Right ventricle myocardium superior (tissue), 1 donor: ENCODE measurements around the gene DELE1. TPM values are rescaled to one million over a fixed set of nuclear protein-coding genes. Genes with fewer than 3 reads are reported as not detected.
A peak's percentile ranks its signal among the peaks of the same experiment; 100 is the strongest.

Experiments used
- ATAC-seq: fragments of 200-7000 bp; cut with Tn5 transposase; one replicate; pipeline ENCODE4 v1.9.1; 2020; ENCODE audit warnings: mild to moderate bottlenecking; ENCODE audit not compliant: poor library complexity
- DNase-seq: peaks from one replicate; pipeline ENCODE4 v3.0.0-alpha.2; 2020
- intact Hi-C: fragments of 100-400 bp; cut with DNase I; formaldehyde crosslinking; loops from one replicate; pipeline ENCODE4 v1.11.2; 2022
- total RNA-seq: library from RNA; stranded (reverse); fragmentation: NEBNext Ultra II Directional; extraction: Animal tissue kit (Norgen Biotek cat#: 25700); gene quantifications from one replicate; pipeline ENCODE4 v1.2.1, GENCODE V29; 2021
- donor health status: DM: no; HTN: yes; CAD: no; lungs with severe emphysema.

DELE1 gene
- total RNA-seq, 1 donor from 2014 or later: 99.4 TPM

DNA sequence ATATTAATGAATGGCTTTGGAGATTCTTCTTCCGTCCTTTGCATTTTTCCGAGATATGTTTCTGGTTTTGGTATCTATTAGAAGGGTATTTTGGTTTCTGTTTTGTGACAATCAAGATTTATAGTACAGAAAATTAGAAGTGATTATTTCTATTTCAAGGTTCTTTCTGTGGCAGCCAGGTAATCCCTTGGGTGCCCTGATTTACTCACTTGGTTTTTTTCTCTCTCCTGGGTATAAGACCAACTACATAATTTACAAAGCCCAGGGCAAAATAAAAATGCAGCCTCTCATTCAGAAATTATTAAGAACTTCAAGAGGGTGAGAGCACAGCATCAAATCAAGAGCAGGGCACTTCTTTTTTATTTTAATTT, 43.3 kb downstream of the DELE1 start:
- DNase-seq: no peak
- ATAC-seq: no peak
- intact Hi-C loops: loop anchor here (10.0 kb wide), 1 partner anchor 82 kb away; no protein-coding TSS in a partner anchor

DNA sequence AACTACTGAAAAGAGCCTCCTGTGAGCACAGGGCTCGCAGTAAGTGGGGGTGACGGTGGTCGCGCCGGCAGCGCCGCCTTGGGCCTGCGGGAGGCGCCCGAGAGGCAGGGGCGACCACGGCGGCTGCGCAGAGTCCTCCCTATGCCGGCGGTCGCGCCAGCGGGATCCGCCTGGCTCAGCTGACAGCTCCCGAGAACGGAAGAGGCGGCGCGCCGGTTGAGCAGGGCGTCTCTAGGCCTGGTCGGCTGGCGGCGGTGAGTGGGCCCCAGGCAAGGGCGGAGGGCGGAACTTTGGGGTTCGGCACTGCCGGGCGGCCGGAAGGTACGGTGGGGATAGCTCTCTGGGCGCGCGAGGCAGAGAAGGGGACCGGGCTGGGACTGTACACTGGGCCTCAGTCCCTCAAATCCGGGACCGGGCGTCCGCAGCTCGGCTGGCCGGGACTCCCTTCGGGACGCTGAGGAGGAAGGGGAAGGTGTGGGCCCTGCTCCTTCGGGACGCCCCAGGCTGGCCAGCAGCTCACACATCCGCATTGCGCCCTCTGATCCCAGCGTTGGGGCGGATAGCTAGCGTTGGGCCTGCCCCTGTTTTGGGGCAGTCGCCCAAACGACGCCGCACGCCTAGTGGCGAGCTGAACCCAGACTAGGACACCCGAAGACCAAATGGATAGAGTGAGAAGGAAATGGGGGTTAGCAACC, 45.4 kb downstream of the DELE1 start, which contains the start of gene RNF14:
RNF14 (plus strand) TSS at position 192 of the 695 bp plus-strand sequence. CDS start 4,484 bp downstream, outside the sequence.
- intact Hi-C loops: loop anchor here (10.0 kb wide), 1 partner anchor 84 kb away; no protein-coding TSS in a partner anchor
- ATAC-seq (peak; percentile 99), DNase-seq (peak; percentile 97)

DNA sequence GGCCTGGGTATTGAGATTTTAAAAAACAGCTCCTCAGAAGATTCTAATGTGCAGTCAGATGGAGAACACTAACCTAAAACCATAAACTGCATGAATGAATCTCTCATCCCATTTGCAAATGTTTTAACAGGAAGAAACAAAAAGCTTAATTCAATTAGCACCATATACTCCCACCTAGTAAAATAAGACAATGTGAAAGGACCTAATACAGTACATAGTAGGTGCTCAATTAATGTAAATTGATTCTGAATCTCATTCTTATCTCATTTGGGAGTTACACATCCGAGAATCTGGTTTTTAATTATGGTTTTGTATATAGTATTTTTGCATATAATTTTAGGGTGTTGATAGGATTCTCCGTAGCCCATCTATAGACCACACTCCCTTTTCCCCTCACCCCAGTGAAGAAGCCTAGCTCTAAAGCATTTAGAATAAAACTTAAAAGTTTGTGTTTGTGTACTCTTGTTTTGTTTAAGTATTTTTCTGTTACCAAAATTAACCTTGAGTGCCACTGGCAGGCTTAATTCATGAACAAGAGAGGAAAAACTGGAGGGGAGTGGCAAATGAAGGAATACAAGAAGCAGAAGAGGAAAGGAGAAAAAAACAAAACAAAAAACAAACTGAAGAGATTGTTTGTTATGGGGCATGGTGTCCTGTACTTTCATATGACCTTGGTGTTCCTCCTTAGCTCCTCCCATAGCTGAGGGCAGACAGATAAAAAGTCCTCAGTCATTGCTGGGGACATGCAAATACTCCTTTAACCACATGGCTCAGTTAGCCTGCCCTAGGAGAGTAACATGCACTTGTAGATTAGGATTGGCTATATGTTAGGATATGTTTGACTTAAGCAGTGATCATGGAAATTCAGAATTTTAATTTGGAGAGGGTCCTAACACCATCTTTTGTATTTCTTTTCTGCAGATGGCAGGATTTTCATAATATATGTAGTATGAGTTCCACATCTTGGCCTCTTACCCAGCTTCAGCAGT, 46.4 kb downstream of the DELE1 start:
- intact Hi-C loops: loop anchor here (10.0 kb wide), 1 partner anchor 85 kb away; no protein-coding TSS in a partner anchor
- ATAC-seq: peak; percentile 20
- DNase-seq: no peak

DNA sequence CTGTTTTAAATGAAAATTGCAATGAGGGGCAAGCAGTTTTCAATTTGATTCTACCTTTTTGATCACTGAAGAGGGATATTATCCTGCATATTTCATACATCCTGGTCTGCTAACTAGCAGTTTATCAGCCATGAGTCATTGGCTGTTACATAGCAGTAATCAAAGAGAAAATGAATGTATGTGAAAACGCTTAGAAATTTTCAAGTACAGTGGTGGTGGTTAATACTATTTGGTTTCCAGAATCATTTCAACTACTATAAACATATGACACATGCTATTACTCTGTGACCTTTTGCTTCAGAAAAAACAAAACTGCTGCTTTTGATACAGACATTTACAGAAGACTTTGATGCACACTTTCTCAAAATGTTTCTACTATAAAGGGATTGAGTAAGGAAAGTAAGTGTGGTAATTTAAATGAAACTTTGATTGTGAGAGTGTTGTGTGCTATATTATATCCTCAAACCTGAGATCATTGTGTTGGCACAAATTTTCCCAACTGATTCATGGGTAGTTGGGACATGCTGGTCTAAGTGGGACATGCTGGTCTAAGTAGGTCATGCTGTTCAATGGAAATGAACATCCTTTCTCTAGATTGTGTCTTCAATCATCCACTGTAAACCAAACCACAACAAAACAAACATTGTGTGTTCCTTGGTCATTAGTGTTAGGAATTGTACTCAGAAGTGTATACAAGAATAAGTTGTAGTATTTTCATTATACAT, 50.4 kb downstream of the DELE1 start:
- intact Hi-C loops: no loop called here
- ATAC-seq (no peak), DNase-seq (no peak)

DNA sequence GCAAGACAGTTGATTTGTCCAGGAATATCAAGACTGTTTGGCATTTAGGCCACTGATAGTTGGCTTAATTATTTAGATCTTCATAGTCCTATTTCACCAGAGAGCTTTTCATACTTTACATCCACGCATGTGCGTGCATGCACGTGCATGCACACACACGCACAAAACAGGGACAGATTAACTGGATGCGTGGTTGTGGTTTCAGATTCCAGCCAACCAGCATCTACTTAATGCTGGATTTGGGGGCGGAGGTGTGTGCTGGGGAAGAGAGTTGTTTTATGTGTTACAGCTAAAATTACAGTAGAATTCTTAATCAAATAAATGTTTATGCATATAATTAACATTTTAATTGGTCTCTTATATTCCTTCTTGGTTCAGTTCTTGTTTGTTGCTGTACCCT, 52.5 kb downstream of the DELE1 start:
- intact Hi-C loops: no loop called here
- DNase-seq (no peak), ATAC-seq (no peak)

DNA sequence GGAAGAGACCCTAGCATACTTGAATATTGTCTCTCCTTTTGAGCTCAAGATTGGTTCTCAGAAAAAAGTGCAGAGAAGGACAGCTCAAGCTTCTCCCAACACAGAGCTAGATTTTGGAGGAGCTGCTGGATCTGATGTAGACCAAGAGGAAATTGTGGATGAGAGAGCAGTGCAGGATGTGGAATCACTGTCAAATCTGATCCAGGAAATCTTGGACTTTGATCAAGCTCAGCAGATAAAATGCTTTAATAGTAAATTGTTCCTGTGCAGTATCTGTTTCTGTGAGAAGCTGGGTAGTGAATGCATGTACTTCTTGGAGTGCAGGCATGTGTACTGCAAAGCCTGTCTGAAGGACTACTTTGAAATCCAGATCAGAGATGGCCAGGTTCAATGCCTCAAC, 54.7 kb downstream of the DELE1 start:
- ATAC-seq (no peak), DNase-seq (no peak)
- intact Hi-C loops: no loop called here

DNA sequence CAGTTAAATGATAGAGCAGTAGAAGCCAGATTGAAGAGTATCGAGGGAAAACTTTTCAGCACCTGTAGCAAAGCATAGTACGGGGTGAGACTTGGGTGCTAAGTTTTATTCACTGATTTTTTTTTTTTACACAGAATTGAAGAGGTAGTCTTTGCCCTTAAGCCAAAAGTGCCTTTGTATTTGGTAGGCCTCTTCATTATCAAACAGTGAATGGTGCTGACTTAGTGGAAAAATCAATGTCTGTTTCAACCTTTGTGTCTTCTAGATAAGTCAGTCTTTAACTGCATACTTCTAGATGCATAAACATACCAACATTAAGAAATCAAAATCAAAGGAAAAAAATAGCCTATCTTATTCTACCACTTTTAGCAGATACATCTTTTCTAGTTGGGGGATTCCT, 59.0 kb downstream of the DELE1 start:
- intact Hi-C loops: no loop called here
- ATAC-seq: no peak
- DNase-seq: no peak

DNA sequence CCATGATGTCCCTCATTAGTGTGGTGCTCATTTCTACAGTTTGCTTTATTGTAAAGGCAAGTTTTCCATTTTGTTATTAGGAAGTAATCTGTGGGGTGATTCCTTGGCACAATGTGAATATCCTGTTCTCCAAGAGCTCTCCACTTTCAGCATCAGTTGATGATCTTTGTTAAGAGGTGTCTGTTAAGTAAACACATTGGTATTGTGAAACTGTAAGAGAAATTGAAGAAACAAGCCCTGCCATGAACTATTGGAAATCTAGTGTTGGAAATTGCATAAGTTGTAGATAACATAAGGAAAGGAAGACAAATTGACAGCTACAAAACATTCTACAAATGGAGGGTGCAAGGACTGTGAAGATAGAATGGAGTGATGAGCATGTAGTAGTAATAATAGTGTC, 62.4 kb downstream of the DELE1 start:
- intact Hi-C loops: no loop called here
- ATAC-seq (no peak), DNase-seq (no peak)

DNA sequence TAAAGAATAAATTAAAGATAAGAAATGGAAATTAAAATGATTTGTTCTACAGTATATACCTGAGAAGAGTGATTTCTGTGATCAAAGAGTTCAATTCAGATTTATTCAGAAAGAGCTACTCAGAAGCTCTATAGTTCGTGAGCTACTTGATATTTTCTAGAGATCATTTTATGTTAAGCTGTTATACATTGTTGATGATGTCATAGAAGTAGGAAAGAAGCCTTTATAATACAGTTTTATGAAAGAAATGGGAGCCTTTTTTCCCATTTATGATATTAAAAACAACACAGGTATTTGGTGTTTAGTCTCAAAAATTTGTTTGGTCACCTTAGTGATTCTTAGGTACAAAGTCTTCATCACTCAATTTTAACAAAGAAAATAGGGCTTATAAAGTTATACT, 66.0 kb downstream of the DELE1 start:
- DNase-seq: no peak
- intact Hi-C loops: loop anchor here (5.0 kb wide), 1 partner anchor 153 kb away; no protein-coding TSS in a partner anchor

More for the DNA sequence above, 66.0 kb downstream of the DELE1 start:
- no peak for ATAC-seq

Other genes starting within 250 kb of the DELE1 start
- gene ARAP3, start 241.6 kb upstream of the DELE1 start, total RNA-seq: 12.5 TPM
- 15.8 TPM for gene PCDH1, start 45.5 kb upstream of the DELE1 start, total RNA-seq
- gene PCDH12, start 34.3 kb downstream of the DELE1 start, total RNA-seq: 9.2 TPM
- gene RNF14, start 45.2 kb downstream of the DELE1 start, total RNA-seq: 104 TPM
- gene GNPDA1, start 89.2 kb downstream of the DELE1 start, total RNA-seq: 22.7 TPM
- 50.7 TPM for gene NDFIP1, start 184.9 kb downstream of the DELE1 start, total RNA-seq